Measurements from ENCODE around the gene NHP2. TPM values are rescaled to one million over a fixed set of nuclear protein-coding genes. Genes with fewer than 3 reads are reported as not detected.
A peak's percentile ranks its signal among the peaks of the same experiment; 100 is the strongest.

NHP2 gene
- total RNA-seq, 1 experiment from 2014 or later: 263 TPM

- Mint-ChIP-seq H3K36me3 (peaks cover 59% of the 10 kb centered on the region), H3K27ac (peak overlapping the region; percentile 68; the same call in 1 of the 2 replicates), H3K4me3 (peak overlapping the region; percentile 48; the same call in 1 of the 2 replicates), H3K27me3 (ENCODE audit: low read depth) (no peaks in the 10 kb centered on the region), H3K9me3 (no peaks in the 10 kb centered on the region), H3K4me1 (peaks cover 13% of the 10 kb centered on the region)
- ChIA-PET CTCF (interaction anchor here (4.0 to 10.7 kb wide), 2 partner anchors 31 to 74 kb away, joined by 24 to 131 read pairs; no protein-coding TSS in a partner anchor), POLR2A (interaction anchor here (0.6 to 2.1 kb wide), 2 partner anchors 24 to 74 kb away, joined by 5 to 7 read pairs; no protein-coding TSS in a partner anchor)
- no peak for DNase-seq (ENCODE audit: low spot score)
- no peak for ATAC-seq
- TF ChIP-seq FOXJ3 (CRISPR knock-in tag; IDR thresholded peaks at IDR 0.05; ENCODE audit: borderline replicate concordance) (no peak), RELA (CRISPR knock-in tag; IDR thresholded peaks at IDR 0.05; ENCODE audit: borderline replicate concordance) (no peak), SMAD4 (CRISPR knock-in tag; IDR thresholded peaks at IDR 0.05) (no peak), FOXP4 (CRISPR knock-in tag; IDR thresholded peaks at IDR 0.05) (no peak), CTCF (IDR thresholded peaks at IDR 0.05) (no peak), MAX (CRISPR knock-in tag; IDR thresholded peaks at IDR 0.05) (no peak), ZNF317 (CRISPR knock-in tag; IDR thresholded peaks at IDR 0.05; ENCODE audit: borderline replicate concordance, low read depth) (no peak), ZNF121 (CRISPR knock-in tag; IDR thresholded peaks at IDR 0.05) (no peak), ZNF532 (CRISPR knock-in tag; IDR thresholded peaks at IDR 0.05; ENCODE audit: borderline replicate concordance) (no peak), NR3C1 (CRISPR knock-in tag; conservative IDR thresholded peaks at IDR 0.05; ENCODE audit: low read depth) (no peak), ZMAT4 (CRISPR knock-in tag; IDR thresholded peaks at IDR 0.05) (no peak), RORB (CRISPR knock-in tag; IDR thresholded peaks at IDR 0.05) (no peak), ZNF281 (CRISPR knock-in tag; IDR thresholded peaks at IDR 0.05) (0 out of 2 replicates have a peak, but pooled peaks have one; percentile 10), E2F4 (CRISPR knock-in tag; IDR thresholded peaks at IDR 0.05; ENCODE audit: borderline replicate concordance, low read depth) (no peak), IRF2 (CRISPR knock-in tag; IDR thresholded peaks at IDR 0.05; ENCODE audit: borderline replicate concordance, low read depth) (no peak), TEAD4 (CRISPR knock-in tag; IDR thresholded peaks at IDR 0.05) (no peak), ZSCAN18 (CRISPR knock-in tag; IDR thresholded peaks at IDR 0.05) (no peak), ZBTB21 (CRISPR knock-in tag; IDR thresholded peaks at IDR 0.05; ENCODE audit: borderline replicate concordance) (no peak), HMGXB4 (CRISPR knock-in tag; IDR thresholded peaks at IDR 0.05) (no peak)
These were observed 2.5 kb downstream of the NHP2 start for GRCh38 chr5:178150977-178151734.
